ENCODE measurements around the gene ZNF260. TPM values are rescaled to one million over a fixed set of nuclear protein-coding genes. Genes with fewer than 3 reads are reported as not detected.

Gene ZNF260
- total and polyA plus RNA-seq, 2 of the 4 experiments (the other 2 are of a cell fraction), result 4.0 to 11.3 TPM

- TF ChIP-seq ELK1 (IDR thresholded peaks at IDR 0.05; ENCODE audit: borderline replicate concordance, low read depth, low read length), result no peak
Measured at GRCh38 chr19:36573895-36574720, 46.0 kb upstream of the ZNF260 start (continued).
